ENCODE measurements around the gene DDX43. TPM values are rescaled to one million over a fixed set of nuclear protein-coding genes. Genes with fewer than 3 reads are reported as not detected.
"Not testable (repeated sequence)": the region's sequence is repeated elsewhere in the genome, so short reads cannot be mapped to it uniquely, and the experiment has no call there.

DDX43 gene
- total RNA-seq, 2 experiments from 2014 or later = 0.15 to 0.29 TPM

DNA sequence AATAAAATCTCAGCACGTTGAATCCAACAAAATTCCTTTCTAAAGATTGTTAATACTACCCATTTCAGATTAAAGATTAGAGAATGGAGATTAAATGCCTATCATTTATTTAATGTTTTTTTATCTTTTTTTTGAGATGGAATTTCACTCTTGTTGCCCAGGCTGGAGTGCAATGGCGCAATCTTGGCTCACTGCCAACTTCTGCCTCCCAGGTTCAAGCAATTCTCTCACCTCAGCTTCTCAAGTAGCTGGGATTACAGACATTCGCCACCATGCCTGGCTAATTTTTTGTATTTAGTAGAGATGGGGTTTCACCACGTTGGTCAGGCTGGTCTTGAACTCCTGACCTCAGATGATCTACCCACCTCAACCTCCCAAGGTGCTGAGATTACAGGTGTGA is 2.4 kb upstream of the DDX43 start:
- POLR2A ChIA-PET, CTCF ChIA-PET, H3K9me3 Mint-ChIP-seq, DNase-seq, H3K27me3 Mint-ChIP-seq, H3K27ac Mint-ChIP-seq, H3K36me3 Mint-ChIP-seq, H3K4me3 Mint-ChIP-seq: not testable (repeated sequence)
- intact Hi-C loops (cut with micrococcal nuclease) = loop anchor here (5.0 kb wide), 1 partner anchor 70 kb away; the partner anchor contains the start of gene MTO1
- H3K4me1 Mint-ChIP-seq (ENCODE audit: low read depth) = peaks cover 17% of the 10 kb centered on the region

DNA sequence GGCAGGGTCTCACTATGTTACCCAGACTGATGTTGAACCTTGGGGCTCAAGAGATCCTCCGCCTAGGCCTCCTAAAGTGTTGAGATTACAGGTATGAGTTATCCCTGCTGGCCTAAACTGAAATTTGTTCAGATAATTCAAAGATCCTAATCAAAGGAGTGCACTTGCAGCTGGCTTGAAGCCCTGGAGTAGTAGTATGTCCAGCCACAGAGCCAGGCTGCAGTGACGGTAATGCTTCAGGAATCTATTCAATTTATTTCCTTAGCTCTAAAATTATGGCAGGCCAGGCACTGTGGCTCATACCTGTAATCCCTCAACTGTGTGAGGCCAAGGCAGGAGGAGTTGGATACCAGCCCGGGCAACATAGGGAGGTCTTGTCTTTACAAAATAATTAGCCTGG is 1.4 kb upstream of the DDX43 start:
- H3K4me3 Mint-ChIP-seq = no peak overlapping the region
- intact Hi-C loops (cut with micrococcal nuclease) = loop anchor here (5.0 kb wide), 1 partner anchor 69 kb away; the partner anchor contains the start of gene MTO1
- no peak overlapping the region for H3K27ac Mint-ChIP-seq
- DNase-seq = no peak
- H3K27me3 Mint-ChIP-seq = no peaks in the 10 kb centered on the region
- no peaks in the 10 kb centered on the region for H3K9me3 Mint-ChIP-seq
- POLR2A ChIA-PET = no interaction called here
- no peaks in the 10 kb centered on the region for H3K36me3 Mint-ChIP-seq
- CTCF ChIA-PET = no interaction called here
- H3K4me1 Mint-ChIP-seq (ENCODE audit: low read depth) = peaks cover 17% of the 10 kb centered on the region

DNA sequence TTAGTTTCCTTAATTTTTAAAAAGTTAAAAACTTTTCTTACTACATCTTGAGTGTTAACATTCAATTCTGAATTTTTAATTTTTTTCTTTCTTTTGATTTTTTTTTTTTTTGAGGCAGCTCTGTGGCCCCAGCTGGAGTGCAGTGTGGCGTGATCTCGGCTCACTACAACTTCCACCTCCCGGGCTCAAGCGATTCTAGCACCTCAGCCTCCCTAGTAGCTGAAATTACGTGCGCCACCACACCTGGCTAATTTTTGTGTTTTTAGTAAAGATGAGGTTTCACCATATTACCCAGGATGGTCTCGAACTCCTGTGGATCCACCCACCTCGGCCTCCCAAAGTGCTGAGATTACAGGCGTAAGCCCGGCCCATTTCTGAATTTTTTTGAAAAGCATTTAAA is 1.2 kb downstream of the DDX43 start:
- H3K27ac Mint-ChIP-seq = no peak overlapping the region
- CTCF ChIA-PET = interaction anchor here (0.7 to 1.4 kb wide), 2 partner anchors 18 to 780 kb away, joined by 3 read pairs; no protein-coding TSS in a partner anchor
- no peak overlapping the region for H3K4me3 Mint-ChIP-seq
- no peaks in the 10 kb centered on the region for H3K9me3 Mint-ChIP-seq
- no peaks in the 10 kb centered on the region for H3K27me3 Mint-ChIP-seq
- POLR2A ChIA-PET = no interaction called here
- no peak for DNase-seq
- intact Hi-C loops (cut with micrococcal nuclease) = no loop called here
- no peaks in the 10 kb centered on the region for H3K36me3 Mint-ChIP-seq
- H3K4me1 Mint-ChIP-seq (ENCODE audit: low read depth) = peaks cover 12% of the 10 kb centered on the region

DNA sequence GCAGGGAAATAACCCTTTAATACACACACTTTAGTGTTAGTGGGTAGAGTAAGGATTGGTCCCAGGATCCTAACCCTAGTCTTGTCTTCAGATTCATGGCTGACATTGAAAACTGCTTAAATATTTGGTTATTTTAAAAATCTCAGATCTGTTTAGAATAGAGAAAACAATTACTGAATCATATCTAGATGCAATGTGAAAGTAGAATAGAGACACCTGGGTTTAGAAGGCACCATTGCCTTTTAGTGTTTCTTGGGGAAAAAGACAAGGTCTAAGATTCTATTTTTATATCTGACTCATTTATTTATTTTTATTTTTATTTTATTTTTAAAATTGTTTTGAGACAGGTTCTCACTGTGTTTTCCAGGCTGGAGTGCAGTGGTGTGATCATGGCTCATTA is 6.0 kb downstream of the DDX43 start:
- intact Hi-C loops (cut with micrococcal nuclease) = no loop called here
- Mint-ChIP-seq H3K9me3 (no peaks in the 10 kb centered on the region), H3K4me3 (no peak overlapping the region), H3K27me3 (no peaks in the 10 kb centered on the region), H3K4me1 (ENCODE audit: low read depth) (no peaks in the 10 kb centered on the region), H3K27ac (no peak overlapping the region), H3K36me3 (no peaks in the 10 kb centered on the region)
- POLR2A ChIA-PET = interaction anchor here (1.8 kb wide), 1 partner anchor 12 kb away, joined by 4 read pairs; no protein-coding TSS in a partner anchor
- CTCF ChIA-PET = interaction anchor here (1.1 kb wide), 1 partner anchor 12 kb away, joined by 3 read pairs; no protein-coding TSS in a partner anchor
- no peak for DNase-seq

GRCh38 chr6:73409395-73409794 is 14.8 kb downstream of the DDX43 start:
- intact Hi-C loops (cut with micrococcal nuclease) = no loop called here
- H3K9me3 Mint-ChIP-seq = no peaks in the 10 kb centered on the region
- ChIA-PET CTCF (no interaction called here), POLR2A (no interaction called here)
- H3K27me3 Mint-ChIP-seq = no peaks in the 10 kb centered on the region
- no peaks in the 10 kb centered on the region for H3K4me1 Mint-ChIP-seq (ENCODE audit: low read depth)
- H3K27ac Mint-ChIP-seq = no peak overlapping the region
- no peak for DNase-seq
- H3K36me3 Mint-ChIP-seq = no peaks in the 10 kb centered on the region
- H3K4me3 Mint-ChIP-seq = no peak overlapping the region

GRCh38 chr6:73413102-73413501 is 18.5 kb downstream of the DDX43 start:
- H3K27ac Mint-ChIP-seq = no peak overlapping the region
- no peak for DNase-seq
- ChIA-PET POLR2A (no interaction called here), CTCF (no interaction called here)
- peaks cover under 1% of the 10 kb centered on the region for H3K4me1 Mint-ChIP-seq (ENCODE audit: low read depth)
- no peak overlapping the region for H3K4me3 Mint-ChIP-seq
- no peaks in the 10 kb centered on the region for H3K27me3 Mint-ChIP-seq
- no peaks in the 10 kb centered on the region for H3K9me3 Mint-ChIP-seq
- peaks cover 11% of the 10 kb centered on the region for H3K36me3 Mint-ChIP-seq
- intact Hi-C loops (cut with micrococcal nuclease) = no loop called here

DNA sequence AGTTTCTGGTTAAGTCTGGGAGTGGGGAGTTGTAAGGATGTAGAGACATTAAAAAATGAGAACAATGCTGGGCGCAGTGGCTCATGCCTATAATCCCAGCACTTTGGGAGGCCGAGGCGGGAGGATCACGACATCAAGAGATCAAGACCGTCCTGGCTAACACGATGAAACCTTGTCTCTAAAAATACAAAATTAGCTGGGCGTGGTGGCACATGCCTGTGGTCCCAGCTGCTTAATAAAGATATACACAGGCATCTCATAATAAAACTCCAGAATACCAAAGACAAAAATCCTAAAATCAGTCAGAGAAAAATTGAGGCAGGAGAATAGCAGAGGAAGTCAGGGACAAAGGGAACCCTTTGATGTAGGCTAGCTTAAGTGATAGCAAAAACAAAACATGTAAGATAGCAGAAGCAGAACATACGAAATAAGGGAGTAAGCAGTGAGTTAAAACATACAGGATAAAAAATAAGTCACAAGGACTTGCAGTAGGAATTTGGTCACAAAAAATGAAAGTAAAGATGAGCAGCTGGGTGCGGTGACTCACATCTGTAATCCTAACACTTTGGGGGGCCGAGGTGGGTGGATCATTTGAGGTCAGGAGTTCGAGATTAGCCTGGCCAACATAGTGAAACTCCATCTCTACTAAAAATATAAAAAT is 23.6 kb downstream of the DDX43 start:
- H3K27ac Mint-ChIP-seq = no peak overlapping the region
- no peak for DNase-seq
- ChIA-PET CTCF (no interaction called here), POLR2A (no interaction called here)
- H3K4me1 Mint-ChIP-seq (ENCODE audit: low read depth) = peaks cover 14% of the 10 kb centered on the region
- intact Hi-C loops (cut with micrococcal nuclease) = no loop called here
- peaks cover 29% of the 10 kb centered on the region for H3K36me3 Mint-ChIP-seq
- H3K9me3 Mint-ChIP-seq = no peaks in the 10 kb centered on the region
- no peaks in the 10 kb centered on the region for H3K27me3 Mint-ChIP-seq
- H3K4me3 Mint-ChIP-seq = no peak overlapping the region

DNA sequence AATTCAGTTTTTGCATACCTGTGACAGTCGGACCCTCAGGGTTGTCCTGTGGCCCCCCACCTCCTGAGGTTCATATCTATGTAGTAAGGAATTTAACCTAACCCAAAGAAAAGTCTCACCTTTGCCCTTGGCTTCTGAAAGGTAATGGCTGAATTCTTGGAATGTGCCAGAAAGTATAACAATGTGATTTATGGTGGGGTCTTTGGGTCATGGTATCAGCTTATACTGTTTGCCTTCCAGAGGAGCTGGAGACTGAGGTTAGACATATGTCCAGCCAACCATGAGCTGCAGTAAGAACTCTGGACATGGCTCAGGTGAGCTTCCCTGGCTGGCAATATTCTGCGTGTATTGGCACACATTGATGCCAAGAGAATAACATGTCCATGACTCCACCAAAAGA is 26.9 kb downstream of the DDX43 start:
- H3K27me3 Mint-ChIP-seq = no peaks in the 10 kb centered on the region
- peaks cover 19% of the 10 kb centered on the region for H3K4me1 Mint-ChIP-seq (ENCODE audit: low read depth)
- peak overlapping the region; percentile 74 for H3K27ac Mint-ChIP-seq
- ChIA-PET CTCF (interaction anchor here (0.6 to 1.4 kb wide), 2 partner anchors 12 to 33 kb away, joined by 3 to 4 read pairs; no protein-coding TSS in a partner anchor), POLR2A (no interaction called here)
- no peak overlapping the region for H3K4me3 Mint-ChIP-seq
- intact Hi-C loops (cut with micrococcal nuclease) = no loop called here
- no peak for DNase-seq
- peaks cover 41% of the 10 kb centered on the region for H3K36me3 Mint-ChIP-seq
- no peaks in the 10 kb centered on the region for H3K9me3 Mint-ChIP-seq

DNA sequence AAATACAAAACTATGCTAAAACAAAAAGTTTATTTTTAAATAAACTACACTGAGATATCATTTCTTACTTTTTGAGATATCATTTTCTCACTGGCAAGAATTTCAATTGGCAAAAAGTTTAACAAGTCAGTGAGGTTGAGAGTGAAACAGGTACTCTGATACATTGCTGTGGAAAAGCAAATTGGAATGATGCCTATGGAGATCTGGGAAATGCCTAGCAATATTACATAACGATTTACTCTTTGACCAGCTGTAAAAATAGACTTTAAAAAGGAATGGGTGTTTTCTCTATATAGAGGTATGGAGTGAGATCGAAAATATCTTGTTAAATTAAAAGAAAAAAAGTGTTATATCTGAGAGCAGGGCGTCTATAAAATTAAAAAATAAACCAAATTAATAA is 40.6 kb downstream of the DDX43 start:
- Mint-ChIP-seq H3K4me3 (no peak overlapping the region), H3K4me1 (ENCODE audit: low read depth) (peaks cover 8% of the 10 kb centered on the region), H3K27ac (no peak overlapping the region), H3K27me3 (no peaks in the 10 kb centered on the region), H3K36me3 (peaks cover 47% of the 10 kb centered on the region), H3K9me3 (no peaks in the 10 kb centered on the region)
- intact Hi-C loops (cut with micrococcal nuclease) = no loop called here
- DNase-seq = no peak
- CTCF ChIA-PET = interaction anchor here (1.4 kb wide), 1 partner anchor 17 kb away, joined by 3 read pairs; the partner anchor contains the start of gene CGAS
- POLR2A ChIA-PET = no interaction called here

DNA sequence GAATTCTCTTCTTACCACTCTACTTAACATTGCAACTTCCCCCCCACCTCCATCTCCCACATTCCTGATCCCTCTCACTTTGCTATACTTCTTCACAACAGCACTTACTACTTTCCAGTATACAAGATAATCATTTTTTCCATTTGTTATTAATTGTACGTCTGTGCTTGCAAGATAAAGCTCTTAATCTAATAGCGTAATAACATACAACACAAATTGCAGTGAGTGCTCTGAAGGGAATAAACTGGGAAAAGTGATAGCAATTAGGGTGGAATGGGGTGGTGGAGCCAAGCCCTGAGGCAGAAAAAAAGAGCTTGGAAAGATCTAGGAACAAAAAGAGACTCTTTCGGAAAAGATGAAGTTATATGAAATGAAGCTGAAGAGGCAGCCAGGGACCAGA is 48.9 kb downstream of the DDX43 start:
- Mint-ChIP-seq H3K27ac (no peak overlapping the region), H3K4me3 (no peak overlapping the region), H3K27me3 (no peaks in the 10 kb centered on the region), H3K36me3 (peaks cover 54% of the 10 kb centered on the region), H3K9me3 (no peaks in the 10 kb centered on the region), H3K4me1 (ENCODE audit: low read depth) (peaks cover 37% of the 10 kb centered on the region)
- intact Hi-C loops (cut with micrococcal nuclease) = no loop called here
- POLR2A ChIA-PET = no interaction called here
- no peak for DNase-seq
- CTCF ChIA-PET = interaction anchor here (0.5 kb wide), 1 partner anchor 205 kb away, joined by 3 read pairs; no protein-coding TSS in a partner anchor

GRCh38 chr6:73451223-73452106 is 56.8 kb downstream of the DDX43 start:
- intact Hi-C loops (cut with micrococcal nuclease) = loop anchor here (1.0 to 5.0 kb wide), 6 partner anchors 10 to 831 kb away; partner anchors contain the start of genes EEF1A1 and MTO1
- ChIA-PET CTCF (interaction anchor here (0.6 to 3.3 kb wide), 8 partner anchors 10 to 201 kb away, joined by 3 to 30 read pairs (median 8); partner anchors contain the start of gene MTO1), POLR2A (interaction anchor here (0.7 to 3.9 kb wide), 8 partner anchors 11 to 202 kb away, joined by 4 to 82 read pairs (median 10); partner anchors contain the start of genes EEF1A1, MTO1 and SLC17A5)
- Mint-ChIP-seq H3K9me3 (no peaks in the 10 kb centered on the region), H3K27me3 (no peaks in the 10 kb centered on the region), H3K4me3 (peak overlapping the region; percentile 86), H3K36me3 (peaks cover 25% of the 10 kb centered on the region), H3K4me1 (ENCODE audit: low read depth) (peaks cover 18% of the 10 kb centered on the region), H3K27ac (peak overlapping the region; percentile 93)
- DNase-seq = peak; percentile 61

DNA sequence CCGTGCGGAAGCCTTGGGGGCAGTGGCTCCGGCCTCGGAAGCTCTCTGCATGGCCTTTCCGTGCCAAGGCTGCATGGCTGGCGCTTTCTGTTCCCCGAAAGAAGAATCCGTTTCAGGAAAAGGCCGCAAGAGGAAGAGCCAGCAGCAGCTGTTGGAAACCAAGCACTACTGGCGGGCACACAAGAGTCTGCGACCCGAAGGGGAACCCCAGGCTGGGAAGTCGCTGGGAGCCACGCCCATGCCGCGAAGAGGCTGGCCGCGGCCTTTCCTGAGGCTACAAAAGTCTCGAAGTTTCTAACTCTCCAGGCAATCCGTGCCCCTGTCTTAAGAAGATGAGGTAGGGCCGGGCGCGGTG is 57.5 kb downstream of the DDX43 start, which contains the start of gene CGAS:
Gene CGAS, minus strand, starts transcription at position 191 of the 355 bp plus-strand sequence. Its CDS starts 116 bp downstream, at position 75.
- CTCF ChIA-PET = interaction anchor here (1.2 to 3.3 kb wide), 5 partner anchors 9 to 200 kb away, joined by 3 to 30 read pairs (median 9); partner anchors contain the start of gene MTO1

More for the DNA sequence above, 57.5 kb downstream of the DDX43 start, which contains the start of gene CGAS:
- H3K27ac Mint-ChIP-seq = peak within 1 kb of the TSS; percentile 93
- peaks cover 20% of the 10 kb centered on the region for H3K4me1 Mint-ChIP-seq (ENCODE audit: low read depth)
- no peaks in the 10 kb centered on the region for H3K9me3 Mint-ChIP-seq
- intact Hi-C loops (cut with micrococcal nuclease) = loop anchor here (1.0 to 5.0 kb wide), 3 partner anchors 9 to 129 kb away; partner anchors contain the start of gene MTO1
- no peaks in the 10 kb centered on the region for H3K27me3 Mint-ChIP-seq
- H3K4me3 Mint-ChIP-seq = peak within 1 kb of the TSS; percentile 86
- peaks cover 25% of the 10 kb centered on the region for H3K36me3 Mint-ChIP-seq
- POLR2A ChIA-PET = interaction anchor here (0.7 to 3.9 kb wide), 9 partner anchors 10 to 202 kb away, joined by 3 to 82 read pairs (median 8); partner anchors contain the start of genes EEF1A1, MTO1 and SLC17A5
- peak; percentile 91 for DNase-seq

Data from activated CD4-positive, alpha-beta memory T cell treated with anti-CD3 and anti-CD28 coated beads for 36 hours (primary cell).